Aorta (tissue), 5 donors: ENCODE data around the gene DVL3. TPM values are rescaled to one million over a fixed set of nuclear protein-coding genes. Genes with fewer than 3 reads are reported as not detected.
A peak's percentile ranks its signal among the peaks of the same experiment; 100 is the strongest.

Source experiments
- ATAC-seq: fragments of 200-7000 bp; cut with Tn5 transposase; one replicate; pipeline ENCODE4 v1.9.1; 2022; ENCODE audit warnings: moderate library complexity; ENCODE audit not compliant: low FRiP score
- DNase-seq, 2 donors: peaks; one replicate each; pipeline ENCODE4 v3.0.0-alpha.2; 2020
- H3K27ac ChIP-seq, 2 donors: one replicate each; pipeline ENCODE4 v1.5.1; 2013; ENCODE audit warnings: low read length in 2 of 2, mild to moderate bottlenecking in 2 of 2, moderate library complexity in 2 of 2, control low read depth in 1 of 2, inconsistent platforms in 1 of 2, low read depth in 1 of 2
- H3K27me3 ChIP-seq, 2 donors: one replicate each; pipeline ENCODE4 v1.6.1; 2013; ENCODE audit warnings: control low read depth in 1 of 2, low read length in 1 of 2, mild to moderate bottlenecking in 1 of 2, moderate library complexity in 1 of 2; ENCODE audit not compliant: insufficient read depth in 2 of 2, control insufficient read depth in 1 of 2
- H3K36me3 ChIP-seq, 2 donors: one replicate each; pipeline ENCODE4 v1.6.1; 2013; ENCODE audit warnings: control low read depth in 1 of 2, low read length in 1 of 2, mild to moderate bottlenecking in 1 of 2; ENCODE audit not compliant: insufficient read depth in 2 of 2, control insufficient read depth in 1 of 2
- H3K4me1 ChIP-seq, 2 donors: one replicate each; pipeline ENCODE4 v1.6.1; 2013; ENCODE audit warnings: low read length in 2 of 2, control low read depth in 1 of 2, mild to moderate bottlenecking in 1 of 2, moderate library complexity in 1 of 2; ENCODE audit not compliant: insufficient read depth in 2 of 2, control insufficient read depth in 1 of 2
- H3K4me3 ChIP-seq, 2 donors: one replicate each; pipeline ENCODE4 v1.5.1; 2013; ENCODE audit warnings: low read length in 2 of 2, control low read depth in 1 of 2, mild to moderate bottlenecking in 1 of 2
- H3K9me3 ChIP-seq: one replicate; pipeline ENCODE4 v1.6.1; 2013; ENCODE audit warnings: mild to moderate bottlenecking, low read length; ENCODE audit not compliant: control insufficient read depth
- WGBS, 2 donors: extraction: QIAGEN DNeasy Blood & Tissue Kit; methylation state at CpG; one replicate each; pipeline ENCODE4 v1.1.7; 2013; 5-methylcytosine and 5-hydroxymethylcytosine counted together
- intact Hi-C, 2 donors: fragments of 100-400 bp; cut with DNase I; formaldehyde crosslinking; loops; one replicate each; pipeline versions ENCODE4 v1.14.2 to v1.15.0; 2022
- polyA plus RNA-seq, 2 donors: library from polyadenylated mRNA; stranded (reverse); fragments of 200-250 nt; gene quantifications; one replicate each; pipeline ENCODE4 v1.2.3, GENCODE V29; 2013
- total RNA-seq, 2 donors: library from RNA; stranded (reverse); fragmentation: NEBNext Ultra II Directional; extraction: Animal tissue kit (Norgen Biotek cat#: 25700); gene quantifications; one replicate each; pipeline ENCODE4 v1.2.1, GENCODE V29; 2021
- donor health status: healthy with polysubstance abuse.
- donor health status: Bipolar disorder and iron deficiency.
- donor health status: DM: no; HTN: no; CAD: no.
- donor health status: DM: no; HTN: no; CAD: no.
- donor health status: DM: yes; HTN: yes; CAD: no.

Gene DVL3
- total and polyA plus RNA-seq, 4 donors, result 13.5 to 77.1 (median 61.2) TPM

DNA sequence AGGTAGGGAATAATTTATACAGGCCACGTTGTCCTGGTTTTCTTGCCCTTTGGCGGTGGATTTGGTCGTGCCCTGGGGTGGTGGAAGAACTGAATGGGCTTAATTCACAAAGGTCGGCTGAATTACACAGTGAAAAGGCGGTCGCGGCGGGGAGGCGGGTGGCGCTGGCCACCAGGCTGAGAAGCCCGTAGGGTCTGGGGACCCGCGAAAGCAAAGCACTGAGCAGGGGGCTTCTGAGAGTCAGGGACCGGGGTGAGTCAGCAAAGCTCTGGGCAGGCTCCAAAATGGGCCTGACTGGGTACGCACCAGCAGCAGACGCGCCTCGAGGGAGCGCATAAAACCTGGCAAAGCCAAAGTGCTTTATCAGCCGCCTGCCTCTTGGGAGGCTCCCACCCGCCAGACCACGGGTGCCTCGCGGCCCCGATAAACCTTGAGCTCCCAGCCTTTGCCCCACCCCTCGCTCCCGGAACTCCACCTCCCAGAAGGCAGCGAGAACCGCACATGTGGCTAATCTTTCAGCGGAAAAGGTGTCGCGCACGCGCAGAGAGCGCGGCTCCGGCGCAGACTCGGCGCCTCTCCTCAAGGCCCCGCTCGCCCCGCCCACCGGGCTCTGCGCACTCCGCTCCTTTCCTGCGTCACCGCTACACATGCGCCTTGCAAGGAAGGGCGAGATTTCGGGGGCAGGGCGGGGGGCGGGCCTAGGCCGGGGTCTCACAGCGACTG, 30.4 kb downstream of the DVL3 start:
- H3K36me3 ChIP-seq, result peaks cover 0 to 23% of the 10 kb centered on the region in 2 donors
- intact Hi-C loops, result loop anchor here (2.0 to 5.0 kb wide), 5 partner anchors 38 to 112 kb away; partner anchors contain the start of genes EIF2B5 (in 2 of the 2), ALG3 (in 1 of the 2), EEF1AKMT4 (in 1 of the 2) and PSMD2 (in 1 of the 2)
- H3K27me3 ChIP-seq, result no peaks in the 10 kb centered on the region
- WGBS, 2 donors, result 1 to 2% methylated on average over 55 of the region's 55 CpGs
- peak overlapping the region; percentile 46 to 50 for H3K27ac ChIP-seq
- no peaks in the 10 kb centered on the region for H3K9me3 ChIP-seq
- ATAC-seq (peak; percentile 97), DNase-seq (peak; percentile 100)
- no peaks in the 10 kb centered on the region for H3K4me1 ChIP-seq
- peak overlapping the region; percentile 79 to 88 for H3K4me3 ChIP-seq

DNA sequence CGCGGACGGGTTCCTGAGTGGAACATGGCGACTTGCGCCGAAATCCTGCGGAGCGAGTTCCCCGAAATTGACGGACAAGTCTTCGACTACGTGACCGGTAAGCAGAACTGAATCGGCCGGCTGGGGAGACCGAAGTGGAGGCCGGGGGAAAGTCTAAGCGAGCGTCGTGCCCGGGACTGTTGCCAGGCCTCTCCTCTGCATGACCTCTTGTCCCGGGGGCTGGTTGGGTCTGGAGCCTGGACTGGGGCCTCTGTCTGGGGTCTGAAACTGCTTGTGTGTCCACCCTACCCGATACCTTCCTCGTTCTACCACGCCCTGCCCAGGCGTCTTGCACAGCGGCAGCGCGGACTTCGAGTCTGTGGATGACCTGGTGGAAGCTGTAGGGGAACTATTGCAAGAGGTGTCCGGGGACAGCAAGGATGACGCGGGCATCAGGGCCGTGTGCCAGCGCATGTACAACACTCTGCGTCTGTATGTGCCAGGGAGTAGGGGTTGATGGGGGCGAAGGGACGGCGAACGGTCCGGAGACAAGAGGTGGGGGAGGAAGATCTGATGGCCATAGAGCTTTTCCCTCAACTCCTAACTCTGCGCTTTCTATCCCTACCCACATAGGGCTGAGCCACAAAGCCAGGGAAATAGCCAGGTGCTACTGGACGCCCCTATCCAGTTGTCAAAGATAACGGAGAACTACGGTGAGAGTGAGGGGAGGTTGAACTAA, 31.2 kb downstream of the DVL3 start, which contains the start of gene ABCF3:
TSS of gene ABCF3 (plus strand) at position 16 of the 718 bp plus-strand sequence. CDS start at position 25, 9 bp downstream.
- no peaks in the 10 kb centered on the region for H3K27me3 ChIP-seq
- DNase-seq (peak in 1 of 2 donors; percentile 86), ATAC-seq (peak; percentile 64)
- no peaks in the 10 kb centered on the region for H3K4me1 ChIP-seq
- H3K9me3 ChIP-seq, result no peaks in the 10 kb centered on the region
- intact Hi-C loops, result loop anchor here (2.0 to 5.0 kb wide), 4 partner anchors 39 to 111 kb away; partner anchors contain the start of genes ALG3 (in 1 of the 2), EEF1AKMT4 (in 1 of the 2), EIF2B5 (in 1 of the 2) and PSMD2 (in 1 of the 2)
- peaks cover 3 to 21% of the 10 kb centered on the region in 2 donors for H3K36me3 ChIP-seq
- H3K27ac ChIP-seq, result peak within 1 kb of the TSS; percentile 50 to 77
- peak within 1 kb of the TSS; percentile 79 to 88 for H3K4me3 ChIP-seq
- WGBS, 2 donors, result 0% methylated on average over 45 of the region's 45 CpGs

DNA sequence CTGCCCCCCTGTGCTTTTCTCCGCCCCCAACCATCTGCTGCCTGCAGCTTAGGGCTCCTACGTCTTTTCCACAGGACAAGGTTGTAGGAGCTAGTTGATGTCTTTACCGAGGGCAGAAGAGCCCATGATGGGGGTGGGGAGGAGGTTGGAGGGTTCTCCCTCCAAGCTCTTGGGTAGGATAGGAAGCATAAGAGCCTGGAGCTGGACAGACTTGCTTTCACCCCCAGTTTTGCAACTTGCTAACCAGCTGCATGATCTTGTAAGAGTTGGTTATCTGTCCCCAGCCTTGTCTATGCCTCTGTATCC, 31.7 kb downstream of the DVL3 start:
- Histone ChIP-seq H3K4me3 (peak overlapping the region; percentile 79 to 88), H3K27me3 (no peaks in the 10 kb centered on the region), H3K9me3 (no peaks in the 10 kb centered on the region), H3K4me1 (no peaks in the 10 kb centered on the region), H3K27ac (no peak overlapping the region), H3K36me3 (peaks cover 5 to 16% of the 10 kb centered on the region in 2 donors)
- DNase-seq (no peak), ATAC-seq (no peak)
- intact Hi-C loops, result loop anchor here (2.0 to 5.0 kb wide), 4 partner anchors 40 to 110 kb away; partner anchors contain the start of genes ALG3 (in 1 of the 2), EEF1AKMT4 (in 1 of the 2), EIF2B5 (in 1 of the 2) and PSMD2 (in 1 of the 2)
- 10 to 16% methylated on average over 3 of the region's 3 CpGs for WGBS, 2 donors

DNA sequence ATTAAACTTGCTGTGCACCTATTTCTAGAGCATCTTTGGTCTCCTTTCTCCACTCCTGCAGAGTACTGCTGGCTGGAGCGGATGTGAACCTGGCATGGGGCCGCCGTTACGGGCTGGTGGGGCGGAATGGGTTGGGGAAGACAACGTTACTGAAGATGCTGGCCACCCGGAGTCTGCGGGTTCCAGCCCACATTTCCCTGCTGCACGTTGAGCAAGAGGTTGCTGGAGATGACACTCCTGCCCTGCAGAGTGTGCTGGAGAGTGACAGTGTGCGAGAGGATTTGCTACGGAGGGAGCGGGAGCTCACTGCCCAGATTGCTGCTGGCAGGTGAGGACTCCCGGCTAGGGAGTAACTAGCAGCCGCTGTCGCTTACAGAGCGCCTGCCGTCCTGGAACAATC, 32.9 kb downstream of the DVL3 start:
- H3K27ac ChIP-seq, result no peak overlapping the region
- DNase-seq, result no peak
- no peak for ATAC-seq
- peaks cover 5 to 15% of the 10 kb centered on the region in 2 donors for H3K36me3 ChIP-seq
- H3K9me3 ChIP-seq, result no peaks in the 10 kb centered on the region
- WGBS, 2 donors, result 88 to 90% methylated on average over 17 of the region's 17 CpGs
- H3K4me1 ChIP-seq, result no peaks in the 10 kb centered on the region
- intact Hi-C loops, result loop anchor here (5.0 kb wide), 3 partner anchors 41 to 109 kb away; partner anchors contain the start of genes EIF2B5 (in 1 of the 2) and PSMD2 (in 1 of the 2)
- H3K4me3 ChIP-seq, result no peak overlapping the region
- no peaks in the 10 kb centered on the region for H3K27me3 ChIP-seq

DNA sequence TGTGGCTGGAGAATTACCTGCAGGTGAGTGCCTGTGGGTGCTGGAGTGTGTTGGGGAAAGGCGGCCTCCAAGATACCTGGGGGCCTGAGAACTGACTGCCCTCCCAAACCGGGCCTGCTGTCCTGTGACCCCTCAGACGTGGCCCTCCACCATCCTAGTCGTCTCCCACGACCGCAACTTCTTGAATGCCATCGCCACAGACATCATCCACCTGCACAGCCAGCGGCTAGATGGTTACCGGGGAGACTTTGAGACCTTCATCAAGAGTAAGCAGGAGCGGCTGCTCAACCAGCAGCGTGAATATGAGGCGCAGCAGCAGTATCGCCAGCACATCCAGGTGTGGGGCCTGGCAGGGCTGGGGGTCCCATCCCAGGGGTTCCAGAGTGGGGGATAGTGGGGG, 34.2 kb downstream of the DVL3 start:
- peaks cover 5 to 20% of the 10 kb centered on the region in 2 donors for H3K36me3 ChIP-seq
- no peak for DNase-seq

DNA sequence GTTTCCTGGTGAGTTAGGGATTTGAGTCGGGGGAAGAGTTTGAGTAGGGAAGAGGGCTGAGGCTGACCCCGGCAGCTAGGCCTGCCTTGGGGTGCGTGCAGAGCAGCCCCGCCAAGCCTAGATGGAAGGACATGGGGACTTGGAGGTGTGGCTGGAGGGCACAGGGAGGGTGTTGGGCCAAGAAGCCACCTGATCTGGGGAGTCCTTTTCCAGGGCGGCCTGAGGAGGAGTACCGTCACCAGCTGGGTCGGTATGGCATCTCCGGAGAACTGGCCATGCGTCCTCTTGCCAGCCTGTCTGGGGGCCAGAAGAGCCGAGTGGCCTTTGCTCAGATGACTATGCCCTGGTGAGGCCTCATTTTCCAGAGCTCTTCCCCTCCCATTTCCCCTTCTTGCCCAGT, 37.7 kb downstream of the DVL3 start:
- H3K27ac ChIP-seq, result no peak overlapping the region
- intact Hi-C loops, result no loop called here
- no peak for DNase-seq
- H3K9me3 ChIP-seq, result no peaks in the 10 kb centered on the region
- peaks cover 5 to 23% of the 10 kb centered on the region in 2 donors for H3K36me3 ChIP-seq
- 93 to 94% methylated on average over 10 of the region's 10 CpGs for WGBS, 2 donors
- ATAC-seq, result no peak
- no peak overlapping the region for H3K4me3 ChIP-seq
- H3K4me1 ChIP-seq, result no peaks in the 10 kb centered on the region
- H3K27me3 ChIP-seq, result no peaks in the 10 kb centered on the region

More for the DNA sequence above, 34.2 kb downstream of the DVL3 start:
- intact Hi-C loops, result loop anchor here (5.0 kb wide), 3 partner anchors 42 to 108 kb away; partner anchors contain the start of genes EIF2B5 (in 1 of the 2) and PSMD2 (in 1 of the 2)
- H3K9me3 ChIP-seq, result no peaks in the 10 kb centered on the region
- H3K27me3 ChIP-seq, result no peaks in the 10 kb centered on the region
- ATAC-seq, result no peak
- no peak overlapping the region for H3K4me3 ChIP-seq
- 92% methylated on average over 13 of the region's 13 CpGs for WGBS, 2 donors
- no peak overlapping the region for H3K27ac ChIP-seq
- H3K4me1 ChIP-seq, result no peaks in the 10 kb centered on the region

DNA sequence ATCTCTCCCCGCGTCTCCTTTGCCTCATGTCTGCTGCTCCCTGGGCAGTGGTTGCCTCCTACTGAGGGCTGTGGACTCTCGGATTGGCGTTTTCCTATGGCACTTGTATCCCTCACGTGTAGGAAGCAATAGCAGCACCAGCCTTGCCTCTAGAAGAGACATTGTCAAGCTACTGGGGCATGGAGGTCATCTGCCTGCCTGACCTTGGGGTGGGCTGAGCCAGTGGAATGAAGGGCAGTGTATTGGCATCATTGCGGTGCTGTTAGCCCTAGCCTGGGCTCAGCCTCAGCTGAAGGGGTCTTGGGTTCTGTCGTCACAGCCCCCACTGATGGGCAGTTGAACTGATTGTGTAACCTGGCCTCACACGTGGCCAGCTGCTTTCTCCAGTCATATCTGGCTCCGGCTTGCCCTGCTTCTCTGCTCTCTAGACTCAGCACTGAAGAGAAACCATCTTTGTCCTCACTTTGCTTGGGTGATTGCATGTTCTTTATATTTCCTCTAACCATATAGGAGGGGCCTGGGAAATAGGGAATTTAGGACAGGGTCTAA, 38.9 kb downstream of the DVL3 start:
- DNase-seq, result no peak
- intact Hi-C loops, result no loop called here
- WGBS, 2 donors, result 81 to 85% methylated on average over 9 of the region's 9 CpGs
- Histone ChIP-seq H3K4me3 (no peak overlapping the region), H3K36me3 (peaks cover 5 to 23% of the 10 kb centered on the region in 2 donors), H3K27me3 (no peaks in the 10 kb centered on the region), H3K4me1 (no peaks in the 10 kb centered on the region), H3K27ac (no peak overlapping the region), H3K9me3 (no peaks in the 10 kb centered on the region)
- ATAC-seq, result no peak

DNA sequence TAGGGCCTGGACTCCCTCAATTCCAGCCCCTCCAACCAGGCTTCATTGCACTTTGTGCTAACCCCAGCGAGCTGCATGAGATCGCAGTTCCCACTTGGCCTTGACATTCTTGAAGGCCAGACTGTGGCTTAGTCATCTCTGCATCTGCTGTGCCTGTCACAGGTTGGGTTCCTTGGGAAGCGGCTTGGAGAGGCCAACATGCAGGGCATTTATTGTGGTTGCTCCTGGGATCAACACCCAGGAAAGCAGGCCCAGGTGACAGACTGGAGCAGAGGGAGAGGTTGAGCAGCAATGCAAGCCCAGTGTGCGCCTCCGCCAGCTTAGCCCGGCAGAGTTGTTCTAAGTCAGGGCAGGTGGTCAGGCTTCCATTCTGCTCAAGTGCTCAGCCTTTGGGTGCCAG, 41.4 kb downstream of the DVL3 start:
- Histone ChIP-seq H3K27me3 (no peaks in the 10 kb centered on the region), H3K36me3 (peaks cover under 1 to 17% of the 10 kb centered on the region in 2 donors), H3K4me3 (no peak overlapping the region), H3K27ac (no peak overlapping the region), H3K4me1 (no peaks in the 10 kb centered on the region), H3K9me3 (no peaks in the 10 kb centered on the region)
- intact Hi-C loops, result no loop called here
- ATAC-seq (no peak), DNase-seq (no peak)
- 91% methylated on average over 6 of the region's 6 CpGs for WGBS, 2 donors
